GM20431 (cell line): ENCODE measurements around the gene MT3.
"Not testable (repeated sequence)": the region's sequence is repeated elsewhere in the genome, so short reads cannot be mapped to it uniquely, and the experiment has no call there.

ENCODE experiments used
- in situ Hi-C: fragments of 300-500 bp; cut with MseI, MboI; formaldehyde crosslinking; loops from one replicate; pipeline ENCODE4 v1.15.0; 2020; ENCODE audit warnings: low sequenced_read_pairs; ENCODE audit not compliant: unreplicated experiment

Gene MT3

DNA sequence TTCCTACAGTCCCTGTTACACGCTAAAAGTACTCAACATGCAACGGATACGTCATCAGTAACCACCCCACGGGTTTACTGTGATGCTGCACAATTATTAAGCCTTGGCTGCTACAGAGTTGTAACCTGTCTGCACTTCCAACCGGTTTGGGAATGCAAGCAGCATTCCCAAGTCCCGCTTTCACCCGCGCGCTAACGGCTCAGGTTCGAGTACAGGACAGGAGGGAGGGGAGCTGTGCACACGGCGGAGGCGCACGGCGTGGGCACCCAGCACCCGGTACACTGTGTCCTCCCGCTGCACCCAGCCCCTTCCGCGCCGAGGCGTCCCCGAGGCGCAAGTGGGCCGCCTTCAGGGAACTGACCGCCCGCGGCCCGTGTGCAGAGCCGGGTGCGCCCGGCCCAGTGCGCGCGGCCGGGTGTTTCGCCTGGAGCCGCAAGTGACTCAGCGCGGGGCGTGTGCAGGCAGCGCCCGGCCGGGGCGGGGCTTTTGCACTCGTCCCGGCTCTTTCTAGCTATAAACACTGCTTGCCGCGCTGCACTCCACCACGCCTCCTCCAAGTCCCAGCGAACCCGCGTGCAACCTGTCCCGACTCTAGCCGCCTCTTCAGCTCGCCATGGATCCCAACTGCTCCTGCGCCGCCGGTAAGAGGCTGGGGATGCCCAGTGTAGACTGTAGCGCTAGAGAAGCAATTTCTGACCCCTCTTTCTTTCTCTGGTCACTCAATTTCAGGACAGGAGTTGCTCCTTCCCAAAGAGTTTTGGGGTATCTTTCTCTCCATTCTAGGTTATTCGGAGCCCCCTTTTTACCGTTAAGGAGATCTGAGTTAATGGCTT, 18.9 kb downstream of the MT3 start, which contains the start of gene MT2A:
MT2A (plus strand) TSS at position 542 of the 833 bp plus-strand sequence; CDS start at position 614, 72 bp downstream.
- in situ Hi-C loops: no loop called here

DNA sequence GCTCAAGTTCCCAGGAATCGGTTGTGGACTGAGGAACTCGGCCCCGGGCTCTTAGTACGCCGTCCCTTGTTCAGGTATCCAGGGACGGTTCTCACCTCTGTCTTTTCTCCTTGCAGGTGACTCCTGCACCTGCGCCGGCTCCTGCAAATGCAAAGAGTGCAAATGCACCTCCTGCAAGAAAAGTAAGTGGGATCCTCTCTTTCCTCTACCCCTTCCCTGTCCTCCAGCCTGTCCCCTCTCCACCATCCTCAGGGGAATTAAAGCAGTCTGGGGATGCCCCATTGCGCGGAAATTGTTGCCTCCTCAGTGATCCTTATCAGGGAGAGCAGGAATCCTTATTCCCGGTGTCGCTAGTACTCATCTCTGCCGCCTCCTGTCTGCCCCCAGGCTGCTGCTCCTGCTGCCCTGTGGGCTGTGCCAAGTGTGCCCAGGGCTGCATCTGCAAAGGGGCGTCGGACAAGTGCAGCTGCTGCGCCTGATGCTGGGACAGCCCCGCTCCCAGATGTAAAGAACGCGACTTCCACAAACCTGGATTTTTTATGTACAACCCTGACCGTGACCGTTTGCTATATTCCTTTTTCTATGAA, 19.6 kb downstream of the MT3 start:
- in situ Hi-C loops: no loop called here

DNA sequence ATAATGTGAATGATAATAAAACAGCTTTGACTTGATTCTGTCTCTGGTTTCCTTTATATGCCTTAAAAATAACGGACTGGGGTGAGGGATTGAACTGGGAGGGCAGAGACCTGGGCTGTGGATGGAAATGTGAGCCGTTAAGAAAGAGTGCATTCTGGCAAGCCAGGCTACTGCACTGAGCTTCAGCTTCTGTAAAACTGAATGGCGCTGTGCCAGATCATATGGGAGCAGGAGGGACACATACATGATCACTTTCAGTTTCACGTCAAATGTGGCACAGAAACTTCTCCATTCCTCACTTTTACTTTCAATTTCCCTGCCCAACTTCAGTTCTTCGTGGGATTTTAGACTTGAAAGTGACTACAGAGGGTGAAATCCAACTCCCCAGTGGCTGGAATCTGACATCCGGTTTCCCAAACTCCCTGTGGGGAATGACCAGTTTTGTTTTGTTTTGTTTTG, 20.2 kb downstream of the MT3 start:
- in situ Hi-C loops: no loop called here

DNA sequence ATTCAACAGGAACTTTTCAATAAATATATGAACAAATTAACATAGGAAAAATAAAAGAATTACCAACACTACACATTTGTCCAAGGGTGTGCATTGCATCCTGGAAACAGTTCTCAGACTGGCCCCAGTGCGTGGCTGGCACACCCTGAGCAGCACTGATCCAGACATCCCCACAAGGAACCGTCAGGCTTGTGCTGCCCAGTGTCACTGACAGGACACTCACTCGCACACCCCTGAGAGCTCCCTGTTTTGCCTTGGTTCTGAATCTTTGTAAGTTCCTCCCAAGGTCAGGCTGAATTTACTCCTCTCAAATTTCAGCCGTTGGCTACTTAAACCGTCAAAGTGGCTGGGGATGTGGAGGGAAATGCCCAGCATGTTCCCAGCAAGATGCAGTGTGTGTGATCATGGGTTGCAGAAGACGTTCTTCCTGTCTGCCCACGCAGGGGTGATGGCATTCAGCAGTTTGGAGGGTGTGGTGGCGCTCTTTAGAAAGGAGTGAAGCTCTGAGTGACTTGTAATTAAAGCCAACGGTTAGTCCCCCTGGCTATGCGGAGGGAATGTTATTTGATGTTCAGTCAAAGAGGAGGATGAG, 20.8 kb downstream of the MT3 start:
- in situ Hi-C loops: no loop called here

DNA sequence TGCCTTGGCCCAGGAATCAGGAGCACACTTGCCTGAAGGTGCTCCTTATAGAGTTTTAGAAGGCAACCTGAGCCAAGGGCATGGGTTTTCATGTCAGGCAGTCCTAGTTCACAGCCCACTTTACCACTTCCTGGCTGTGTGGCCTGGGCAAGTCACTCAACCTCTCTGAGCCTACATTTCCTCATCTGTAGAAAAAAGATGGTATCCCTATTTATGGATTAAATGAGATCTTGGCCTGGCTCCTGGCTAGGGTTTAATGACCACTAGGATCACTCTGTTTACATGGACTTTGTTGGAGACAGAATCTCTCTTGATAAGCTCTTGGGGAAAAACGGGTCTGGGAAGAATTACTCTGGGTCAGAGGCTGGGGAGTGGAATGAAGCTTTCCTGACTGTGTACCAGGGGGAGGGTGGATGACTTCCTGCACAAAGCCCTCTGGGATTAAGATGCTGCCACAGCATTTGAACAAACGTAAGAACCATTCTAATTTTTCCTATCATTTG, 21.3 kb downstream of the MT3 start:
- in situ Hi-C loops: no loop called here

DNA sequence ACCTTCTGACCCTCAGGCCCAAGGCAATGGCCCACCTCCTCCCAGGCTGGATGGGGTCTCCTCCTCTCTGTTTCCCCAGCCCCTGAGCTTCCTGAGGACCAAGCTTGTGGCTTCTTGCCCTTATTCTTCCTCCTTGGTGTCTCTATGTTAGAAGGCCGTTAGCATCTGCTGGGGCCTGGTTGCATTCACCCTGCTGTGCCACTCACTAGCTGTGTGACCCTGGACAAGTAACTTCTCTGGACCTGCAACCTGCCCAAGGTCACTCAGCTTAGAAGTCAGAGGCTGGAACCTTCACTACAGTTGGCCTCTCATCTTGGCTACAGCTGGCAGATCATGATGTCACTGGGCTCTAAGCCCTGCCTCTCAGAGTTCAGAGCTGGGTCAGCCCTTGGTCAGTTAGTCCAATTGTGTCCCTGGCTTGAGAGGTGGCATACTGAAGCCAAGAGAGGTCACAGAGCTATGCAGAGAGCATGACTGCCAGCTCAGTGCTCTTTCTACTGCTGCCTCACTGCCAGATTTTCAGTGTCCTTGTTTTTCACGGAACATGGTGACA, 22.0 kb downstream of the MT3 start:
- in situ Hi-C loops: no loop called here

DNA sequence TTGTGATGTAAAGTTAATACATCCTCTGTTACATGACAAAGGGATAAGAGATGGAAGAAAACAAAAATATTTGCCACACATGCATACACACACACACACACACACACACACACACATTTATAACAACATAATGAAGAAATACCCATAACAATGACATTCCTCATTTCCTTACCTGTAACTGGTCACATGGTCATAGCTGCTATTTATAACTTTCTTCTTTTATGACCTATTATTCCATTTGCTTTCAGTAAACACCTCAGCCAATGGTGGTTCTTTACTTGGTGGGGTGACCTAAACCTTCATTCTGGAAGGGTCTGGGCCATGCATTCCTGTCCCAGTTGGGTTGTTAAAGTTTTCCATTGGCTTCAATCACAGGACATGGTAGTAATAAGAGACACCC, 24.4 kb downstream of the MT3 start:
- in situ Hi-C loops: no loop called here

DNA sequence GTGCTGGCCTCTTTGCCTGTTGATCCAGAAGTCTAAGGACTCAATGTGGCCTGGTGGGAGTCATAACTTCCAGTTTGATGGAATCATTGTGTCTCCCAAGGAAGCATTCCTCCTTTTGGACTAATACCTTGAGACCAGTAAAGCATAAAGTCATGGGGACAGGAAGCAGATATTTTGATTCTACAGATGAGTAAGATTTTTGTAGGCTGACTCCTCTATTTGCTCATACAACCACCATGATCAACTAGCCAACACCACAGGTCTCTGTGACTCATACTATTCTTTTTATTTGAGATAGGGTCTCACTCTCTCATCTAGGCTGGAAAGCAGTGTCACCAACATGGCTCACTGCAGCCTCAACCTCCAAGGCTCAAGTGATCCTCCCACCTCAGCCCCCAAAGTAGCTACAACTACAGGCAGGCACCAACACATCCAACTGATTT, 25.2 kb downstream of the MT3 start:
- in situ Hi-C loops: no loop called here

DNA sequence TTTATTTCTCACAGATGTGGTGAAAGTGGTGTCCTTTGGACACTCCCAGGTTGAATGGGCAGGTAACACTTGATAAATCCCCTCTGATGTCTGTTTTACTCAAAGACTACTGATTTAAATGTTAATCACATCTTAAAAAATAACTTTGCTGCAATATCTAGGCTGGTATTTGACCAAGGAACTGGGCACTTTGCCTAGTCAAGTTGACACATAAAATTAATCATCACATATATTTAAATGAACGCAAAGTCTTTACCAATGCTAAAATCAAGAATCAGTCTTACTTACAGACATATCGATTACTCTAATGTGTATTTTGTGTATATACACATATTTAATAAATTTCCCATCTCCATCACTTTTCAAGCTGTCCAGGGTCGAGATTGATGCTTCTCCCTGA, 26.0 kb downstream of the MT3 start:
- in situ Hi-C loops: no loop called here

DNA sequence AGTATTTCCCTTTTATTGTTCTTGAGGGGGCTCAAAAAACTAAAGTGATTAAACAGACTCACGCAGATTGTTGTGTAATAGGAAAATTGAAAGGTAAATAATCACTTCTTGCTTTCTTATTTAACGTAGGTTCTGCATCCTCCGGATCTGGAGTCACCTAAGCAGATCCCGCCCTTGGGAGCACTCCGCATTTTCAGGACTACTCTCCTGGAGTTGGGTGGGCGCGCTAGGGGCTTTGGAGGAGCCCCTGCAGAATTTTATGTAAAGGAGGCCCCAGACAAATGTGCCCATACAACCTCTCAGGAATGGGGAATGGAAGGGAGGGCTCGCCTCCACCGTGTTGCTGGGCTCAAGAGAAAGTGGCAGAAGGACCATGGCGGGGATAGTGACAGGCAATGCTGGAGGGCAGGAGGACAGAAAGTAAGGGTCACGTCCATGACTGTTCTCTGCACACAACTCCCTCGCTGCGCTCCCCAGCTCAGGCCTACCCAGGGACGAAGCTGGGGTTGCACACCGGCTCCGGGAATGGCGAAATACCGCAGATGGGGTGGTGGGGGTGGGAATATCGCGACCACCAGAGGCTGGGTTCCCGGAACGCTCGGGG, 27.4 kb downstream of the MT3 start:
- in situ Hi-C loops: no loop called here

DNA sequence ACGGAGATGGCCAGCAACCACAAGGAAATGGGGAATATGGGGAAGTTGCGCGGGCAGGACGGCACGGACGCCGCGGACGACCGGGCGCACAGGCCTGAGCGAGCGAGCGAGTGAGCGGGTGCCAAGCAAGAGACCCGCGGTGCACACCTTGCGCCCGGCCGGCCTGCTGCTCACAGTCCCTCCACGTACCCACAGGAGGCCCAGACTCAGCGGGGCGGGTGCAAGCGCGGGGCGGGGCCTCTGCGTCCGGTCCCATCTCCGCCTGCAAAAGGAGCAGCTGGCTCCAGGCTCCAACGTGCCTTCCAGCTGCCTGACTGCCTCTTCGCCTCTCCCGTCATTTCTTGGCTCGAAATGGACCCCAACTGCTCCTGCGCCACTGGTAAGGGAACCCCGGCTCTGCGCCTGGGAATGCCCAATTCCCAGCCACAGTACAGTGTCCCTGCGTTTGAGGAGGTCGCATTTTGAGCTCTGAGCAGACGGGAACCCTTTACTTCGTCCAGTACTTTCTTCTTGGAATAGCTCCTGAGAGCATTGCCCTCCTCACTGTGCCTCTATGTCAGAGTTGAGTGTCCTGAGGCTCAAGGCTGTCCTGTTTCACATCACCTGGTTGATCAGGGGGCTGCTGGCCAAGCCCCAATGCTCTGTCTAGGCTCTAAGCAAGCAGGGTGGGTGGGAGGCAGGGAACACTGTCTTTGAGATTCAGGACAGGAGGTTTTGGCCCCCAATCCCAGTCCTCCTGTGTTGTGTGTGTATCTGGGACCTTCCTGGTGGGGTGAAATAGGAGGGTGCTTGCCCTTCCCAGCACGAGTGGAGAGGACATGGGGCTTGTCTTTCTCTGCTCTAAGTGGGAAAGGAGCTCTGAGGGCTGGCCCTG, 28.1 kb downstream of the MT3 start:
- in situ Hi-C loops: no loop called here

DNA sequence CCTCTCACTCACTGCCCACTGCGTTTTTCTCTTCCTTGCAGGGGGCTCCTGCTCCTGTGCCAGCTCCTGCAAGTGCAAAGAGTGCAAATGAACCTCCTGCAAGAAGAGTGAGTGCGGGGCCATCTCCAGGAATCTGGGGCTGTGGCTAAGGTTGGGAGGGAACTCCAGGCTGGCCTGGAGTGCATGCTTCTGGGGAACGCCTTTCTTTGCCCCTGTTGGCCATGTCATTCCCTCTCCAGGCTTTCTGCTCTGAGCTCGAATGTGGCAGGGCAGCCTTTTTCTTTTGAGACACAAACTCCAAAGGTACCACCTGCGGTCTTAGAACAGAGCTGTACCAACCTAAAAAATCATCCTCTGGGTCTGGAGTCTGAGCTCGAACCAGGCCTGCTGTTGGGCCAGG, 28.8 kb downstream of the MT3 start:
- in situ Hi-C loops: no loop called here

DNA sequence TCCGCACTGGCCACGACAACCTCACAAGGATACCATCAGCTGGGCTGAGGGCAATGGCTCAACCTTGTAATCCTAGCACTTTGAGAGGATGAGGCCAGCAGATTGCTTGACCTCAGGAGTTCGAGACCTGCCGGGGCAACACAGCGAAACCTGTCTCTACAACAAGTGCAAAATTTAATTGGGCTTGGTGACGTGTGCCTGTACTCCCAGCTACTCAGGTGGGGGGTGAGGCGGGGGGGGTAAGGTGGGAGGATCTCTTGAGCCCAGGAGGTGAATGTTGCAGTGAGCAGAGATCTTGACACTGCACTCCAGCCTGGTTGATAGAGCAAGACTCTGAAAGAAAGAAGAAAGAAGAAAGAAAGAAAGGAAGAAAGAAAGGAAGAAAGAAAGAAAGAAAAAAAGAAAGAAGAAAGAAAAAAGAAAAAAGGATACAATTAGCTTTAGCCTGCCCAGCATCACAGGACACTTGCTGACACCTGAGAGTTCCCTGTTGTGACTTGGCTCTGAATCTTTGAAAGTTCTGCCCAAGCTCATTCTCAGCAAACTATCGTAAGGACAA, 31.1 kb downstream of the MT3 start:
- in situ Hi-C loops: no loop called here

DNA sequence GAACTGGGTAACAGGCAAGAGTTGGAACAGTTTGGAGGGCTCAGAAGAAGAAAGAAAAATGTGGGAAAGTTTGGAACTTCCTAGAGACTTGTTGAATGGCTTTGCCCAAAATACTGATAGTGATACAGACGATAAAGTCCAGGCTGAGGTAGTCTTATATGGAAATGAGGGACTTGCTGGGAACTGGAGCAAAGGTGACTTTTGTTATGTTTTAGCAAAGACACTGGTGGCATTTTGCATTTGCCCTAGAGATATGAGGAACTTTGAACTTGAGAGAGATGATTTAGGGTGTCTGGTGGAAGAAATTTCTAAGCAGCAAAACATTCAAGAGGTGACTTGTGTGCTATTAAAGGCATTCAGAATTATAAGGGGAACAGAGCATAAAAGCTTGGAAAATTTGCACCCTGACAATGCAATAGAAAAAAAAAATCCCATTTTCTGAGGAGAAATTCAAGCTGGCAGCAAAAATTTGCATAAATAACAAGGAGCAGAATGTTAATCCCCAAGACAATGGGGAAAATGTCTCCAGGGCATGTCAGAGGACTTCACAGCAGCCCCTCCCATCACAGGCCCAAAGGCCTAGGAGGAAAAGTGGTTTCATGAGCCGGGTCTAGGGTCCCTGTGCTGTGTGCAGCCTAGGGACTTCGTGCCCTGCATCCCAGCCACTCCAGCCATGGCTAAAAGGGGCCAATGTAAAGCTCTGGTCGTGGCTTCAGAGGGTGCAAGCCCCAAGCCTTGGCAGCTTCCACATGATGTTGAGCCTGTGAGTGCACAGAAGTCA, 32.5 kb downstream of the MT3 start:
- in situ Hi-C loops: not testable (repeated sequence)

DNA sequence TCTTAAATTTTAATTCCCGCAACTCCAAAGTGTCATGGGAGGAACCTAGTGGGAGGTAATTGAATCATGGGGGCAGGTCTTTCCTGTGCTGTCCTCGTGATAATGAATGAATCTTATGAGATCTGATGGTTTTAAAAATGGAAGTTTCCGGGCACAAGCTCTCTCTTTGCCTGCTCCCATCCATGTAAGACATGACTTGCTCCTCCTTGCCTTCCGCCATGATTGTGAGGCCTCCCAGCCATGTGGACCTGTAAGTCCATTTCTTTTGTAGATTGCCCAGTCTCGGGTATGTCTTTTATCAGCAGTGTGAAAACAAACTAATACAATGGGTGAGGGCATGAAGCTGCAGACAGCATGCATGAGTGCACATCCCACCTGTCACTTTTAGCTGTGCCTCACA, 33.9 kb downstream of the MT3 start:
- in situ Hi-C loops: not testable (repeated sequence)

DNA sequence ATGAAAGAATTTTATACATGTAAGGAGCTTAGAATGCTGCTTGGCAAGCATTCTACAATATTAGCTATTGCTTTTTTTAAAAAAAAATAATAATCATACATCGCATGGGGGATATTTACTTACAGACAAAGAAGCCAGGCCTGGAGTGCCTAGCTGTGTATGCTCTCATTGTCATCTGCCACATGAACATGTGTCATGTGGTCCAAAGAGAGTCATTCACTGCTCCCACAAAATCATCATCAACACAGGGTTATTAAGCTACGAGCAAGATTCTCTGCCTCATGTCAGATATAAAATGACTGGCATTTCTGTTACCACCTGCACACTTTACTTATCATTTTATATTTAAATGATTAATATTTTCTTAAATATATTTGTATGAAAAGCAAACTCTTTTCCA, 34.3 kb downstream of the MT3 start:
- in situ Hi-C loops: no loop called here

DNA sequence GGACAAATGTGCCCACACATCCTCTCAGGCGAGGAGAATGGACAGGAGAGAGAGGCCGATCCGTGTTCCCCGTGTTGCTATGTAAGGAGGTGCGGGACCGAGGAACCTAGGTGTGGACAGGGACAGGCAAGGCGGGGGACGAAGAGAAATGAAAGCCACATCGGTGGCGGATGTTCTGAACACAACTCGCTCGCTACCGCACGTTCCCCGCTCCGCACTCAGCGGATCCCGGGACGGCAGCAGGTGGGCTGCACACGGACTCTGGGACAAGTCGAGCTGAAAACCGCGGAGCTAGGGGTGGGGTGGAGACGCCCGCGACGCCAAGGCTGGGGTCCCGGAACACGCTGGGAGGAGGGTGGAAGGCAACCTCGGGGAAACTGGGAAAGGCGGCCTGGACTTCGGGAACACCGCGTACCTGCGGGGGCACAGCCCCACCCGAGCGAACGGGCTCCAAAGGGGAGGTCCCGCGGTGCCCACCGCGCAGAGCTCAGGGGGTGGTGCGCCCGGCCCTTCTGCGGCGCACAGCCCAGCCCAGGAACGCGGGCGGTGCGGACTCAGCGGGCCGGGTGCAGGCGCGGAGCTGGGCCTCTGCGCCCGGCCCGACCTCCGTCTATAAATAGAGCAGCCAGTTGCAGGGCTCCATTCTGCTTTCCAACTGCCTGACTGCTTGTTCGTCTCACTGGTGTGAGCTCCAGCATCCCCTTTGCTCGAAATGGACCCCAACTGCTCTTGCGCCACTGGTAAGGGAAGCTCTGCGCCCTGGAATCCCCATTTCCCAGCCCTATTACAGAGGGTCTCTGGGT, 36.0 kb downstream of the MT3 start, which contains the start of gene MT1E:
MT1E (plus strand) TSS at position 642 of the 803 bp plus-strand sequence; CDS start at position 713, 71 bp downstream.
- in situ Hi-C loops: no loop called here
